HEK293T (cell line): ENCODE results near the gene MT1HL1.

Source experiments
- BHLHE40 ChIP-seq: fragments of 450-650 bp; IDR thresholded peaks from 2 replicates; pipeline ENCODE4 v1.6.1; 2016; ENCODE audit warnings: mild to moderate bottlenecking, moderate library complexity, borderline replicate concordance
- FOXM1 ChIP-seq: fragments of 450-650 bp; IDR thresholded peaks from 2 replicates; pipeline ENCODE4 v1.6.1; 2017; ENCODE audit warnings: mild to moderate bottlenecking, borderline replicate concordance
- NFRKB ChIP-seq: fragments of 450-650 bp; IDR thresholded peaks from 2 replicates; pipeline ENCODE4 v1.6.1; 2016; ENCODE audit warnings: mild to moderate bottlenecking, moderate library complexity
- SP1 ChIP-seq: fragments of 450-650 bp; IDR thresholded peaks from 2 replicates; pipeline ENCODE4 v1.6.1; 2017

- no peak for TF ChIP-seq BHLHE40
- TF ChIP-seq FOXM1: no peak
- TF ChIP-seq NFRKB: no peak
- no peak for TF ChIP-seq SP1
Observed at GRCh38 chr1:237025358-237026074, 21.3 kb upstream of the MT1HL1 start.
